Esophagus (tissue), 2 donors: ENCODE data around the gene NAP1L4. TPM values are rescaled to one million over a fixed set of nuclear protein-coding genes. Genes with fewer than 3 reads are reported as not detected.

Experiments used
- H3K27ac ChIP-seq, 2 donors: one replicate each; pipeline ENCODE4 v1.5.1; 2013; ENCODE audit warnings: low read depth in 2 of 2, mild to moderate bottlenecking in 2 of 2, inconsistent platforms in 1 of 2, low read length in 1 of 2, moderate library complexity in 1 of 2
- H3K27me3 ChIP-seq, 2 donors: one replicate each; pipeline ENCODE4 v1.6.1; 2013; ENCODE audit warnings: low read length in 2 of 2, control low read depth in 1 of 2, mild to moderate bottlenecking in 1 of 2; ENCODE audit not compliant: insufficient read depth in 2 of 2, control insufficient read depth in 1 of 2
- H3K36me3 ChIP-seq, 2 donors: one replicate each; pipeline ENCODE4 v1.6.1; 2013; ENCODE audit warnings: low read length in 1 of 2; ENCODE audit not compliant: control insufficient read depth in 2 of 2, insufficient read depth in 2 of 2
- H3K4me1 ChIP-seq, 2 donors: one replicate each; pipeline ENCODE4 v1.6.1; 2013; ENCODE audit warnings: low read length in 1 of 2; ENCODE audit not compliant: control insufficient read depth in 2 of 2, insufficient read depth in 2 of 2
- H3K4me3 ChIP-seq, 2 donors: one replicate each; pipeline ENCODE4 v1.5.1; 2013; ENCODE audit warnings: low read length in 2 of 2, mild to moderate bottlenecking in 2 of 2, low read depth in 1 of 2, moderate library complexity in 1 of 2
- H3K9me3 ChIP-seq, 2 donors: one replicate each; pipeline ENCODE4 v1.6.1; 2013; ENCODE audit warnings: mild to moderate bottlenecking in 2 of 2, low read depth in 1 of 2, low read length in 1 of 2, moderate library complexity in 1 of 2; ENCODE audit not compliant: control insufficient read depth in 2 of 2, insufficient read depth in 1 of 2
- WGBS, 2 donors: extraction: QIAGEN DNeasy Blood & Tissue Kit; methylation state at CpG; one replicate each; pipeline ENCODE4 v1.1.7; 2013; 5-methylcytosine and 5-hydroxymethylcytosine counted together
- polyA plus RNA-seq, 2 donors: library from polyadenylated mRNA; stranded (reverse); fragments of 200-250 nt; gene quantifications; one replicate each; pipeline ENCODE4 v1.2.3, GENCODE V29; 2013
- donor health status: healthy with polysubstance abuse.
- donor health status: Bipolar disorder and iron deficiency.

NAP1L4 gene
- polyA plus RNA-seq, 2 donors = 66.0 to 68.6 TPM

DNA sequence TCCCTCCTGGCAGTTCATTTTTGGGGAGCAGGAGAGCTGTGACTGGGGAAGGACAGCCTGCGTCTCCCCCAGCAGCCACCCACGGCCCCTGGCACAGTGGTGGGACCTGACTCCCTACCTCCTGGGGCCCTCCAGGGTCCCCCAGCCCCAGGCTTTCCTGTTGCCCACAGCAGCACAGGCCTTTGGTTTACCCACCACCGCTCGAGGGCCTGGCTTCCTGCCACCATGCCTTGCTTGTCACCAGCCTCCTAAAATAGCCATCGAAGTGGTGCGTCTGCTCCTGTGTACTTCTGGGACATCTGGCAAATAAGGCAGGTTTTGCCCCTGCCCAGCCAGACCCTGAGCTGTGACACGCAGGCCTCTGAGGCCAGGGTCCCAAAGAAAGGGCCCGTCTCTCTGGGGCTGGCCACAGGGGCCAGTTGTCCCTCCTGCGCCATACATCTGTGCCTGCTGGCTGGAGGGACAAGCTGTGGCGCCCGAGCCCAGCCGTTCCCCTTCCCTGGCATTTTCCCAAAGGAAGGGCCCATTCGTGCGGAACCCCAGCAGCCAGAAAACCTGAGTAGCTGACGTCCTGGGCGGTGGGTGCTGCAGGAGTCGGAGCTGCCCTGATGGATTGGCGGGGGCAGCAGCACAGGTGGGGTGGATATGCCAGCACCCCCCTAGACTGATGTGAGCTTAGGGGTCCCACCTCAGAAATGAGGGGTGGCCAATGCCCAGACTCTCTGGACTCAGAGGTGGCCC lies 77.5 kb downstream of the NAP1L4 start:
- peaks cover 0 to 3% of the 10 kb centered on the region in 2 donors for H3K36me3 ChIP-seq
- peaks cover 3 to 26% of the 10 kb centered on the region in 2 donors for H3K4me1 ChIP-seq
- no peak overlapping the region for H3K4me3 ChIP-seq
- no peaks in the 10 kb centered on the region for H3K9me3 ChIP-seq
- H3K27me3 ChIP-seq = no peaks in the 10 kb centered on the region
- WGBS, 2 donors = 77% methylated on average over 18 of the region's 18 CpGs
- H3K27ac ChIP-seq = no peak overlapping the region

GRCh38 chr11:2913776-2914175 lies 78.4 kb downstream of the NAP1L4 start:
- Histone ChIP-seq H3K36me3 (peaks cover 0 to 3% of the 10 kb centered on the region in 2 donors), H3K27me3 (no peaks in the 10 kb centered on the region), H3K9me3 (no peaks in the 10 kb centered on the region), H3K27ac (peak overlapping the region; percentile 2 to 96), H3K4me3 (no peak overlapping the region), H3K4me1 (peaks cover 3 to 26% of the 10 kb centered on the region in 2 donors)
- 53 to 54% methylated on average over 9 of the region's 9 CpGs for WGBS, 2 donors

DNA sequence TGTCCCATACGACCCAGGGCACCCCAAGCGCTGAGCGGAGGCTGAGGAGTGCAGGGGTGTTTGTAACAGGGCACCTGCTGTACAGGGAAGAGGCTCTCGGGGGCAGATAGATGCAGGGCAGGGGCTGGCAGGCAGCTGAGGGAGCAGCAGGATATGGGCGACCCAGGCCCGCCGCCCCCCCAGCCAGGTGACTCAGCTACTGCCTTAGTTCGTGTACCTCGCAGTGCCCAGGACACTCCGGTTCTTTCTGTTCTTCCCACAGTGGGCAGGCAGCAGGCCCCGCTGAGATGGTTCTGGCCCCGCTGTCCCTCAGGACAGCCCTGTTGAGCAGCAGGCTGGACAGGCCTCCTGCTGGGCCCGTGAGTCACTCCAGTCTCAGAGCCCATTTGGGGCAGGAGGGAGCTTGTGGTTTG lies 79.1 kb downstream of the NAP1L4 start:
- no peaks in the 10 kb centered on the region for H3K27me3 ChIP-seq
- 58 to 62% methylated on average over 12 to 13 of the region's 13 CpGs for WGBS, 2 donors
- peaks cover 3 to 26% of the 10 kb centered on the region in 2 donors for H3K4me1 ChIP-seq
- H3K4me3 ChIP-seq = no peak overlapping the region
- peak overlapping the region; percentile 82 to 96 for H3K27ac ChIP-seq
- H3K9me3 ChIP-seq = no peaks in the 10 kb centered on the region
- no peaks in the 10 kb centered on the region for H3K36me3 ChIP-seq

- H3K9me3 ChIP-seq = no peaks in the 10 kb centered on the region
- H3K27me3 ChIP-seq = no peaks in the 10 kb centered on the region
- H3K4me1 ChIP-seq = peaks cover 3 to 26% of the 10 kb centered on the region in 2 donors
- H3K27ac ChIP-seq = peak overlapping the region; percentile 96 to 97
- no peaks in the 10 kb centered on the region for H3K36me3 ChIP-seq
- H3K4me3 ChIP-seq = no peak overlapping the region
- WGBS, 2 donors = 29 to 43% methylated on average over 4 to 5 of the region's 5 CpGs
These were observed 79.6 kb downstream of the NAP1L4 start for GRCh38 chr11:2912498-2912897.

DNA sequence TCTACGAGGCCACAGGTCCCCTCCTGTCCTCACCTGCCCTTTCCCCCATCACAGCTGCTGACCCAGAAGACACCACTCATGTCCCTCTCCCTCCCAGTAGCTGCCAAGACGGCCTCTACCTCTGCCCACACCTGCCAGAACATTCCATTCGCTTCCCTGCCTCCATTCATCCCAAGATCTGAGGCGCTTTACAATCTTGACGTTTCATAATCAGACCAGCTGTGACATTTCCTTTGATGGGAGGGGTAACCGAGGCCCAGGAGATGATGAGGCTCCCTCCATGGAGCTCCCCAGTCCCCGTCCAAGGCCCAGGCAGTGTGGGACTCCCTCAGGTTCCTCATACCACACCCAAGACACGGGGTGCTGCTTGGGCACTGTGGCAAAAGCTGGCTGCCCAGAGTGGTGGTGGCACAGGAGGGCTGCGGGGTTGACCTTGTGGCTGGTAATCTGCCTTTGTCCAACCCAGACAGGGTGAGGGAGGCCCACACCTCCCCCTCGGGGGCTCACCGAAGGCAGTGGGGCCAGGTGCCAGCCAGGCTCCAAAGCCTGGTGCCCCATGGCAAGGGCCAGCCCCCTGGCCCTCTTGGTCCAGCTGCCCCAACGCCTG lies 80.2 kb downstream of the NAP1L4 start:
- H3K9me3 ChIP-seq = no peaks in the 10 kb centered on the region
- H3K36me3 ChIP-seq = no peaks in the 10 kb centered on the region
- WGBS, 2 donors = 41 to 54% methylated on average over 12 of the region's 12 CpGs
- H3K27me3 ChIP-seq = no peaks in the 10 kb centered on the region
- peak overlapping the region; percentile 96 to 97 for H3K27ac ChIP-seq
- H3K4me3 ChIP-seq = no peak overlapping the region
- peaks cover 3 to 26% of the 10 kb centered on the region in 2 donors for H3K4me1 ChIP-seq

DNA sequence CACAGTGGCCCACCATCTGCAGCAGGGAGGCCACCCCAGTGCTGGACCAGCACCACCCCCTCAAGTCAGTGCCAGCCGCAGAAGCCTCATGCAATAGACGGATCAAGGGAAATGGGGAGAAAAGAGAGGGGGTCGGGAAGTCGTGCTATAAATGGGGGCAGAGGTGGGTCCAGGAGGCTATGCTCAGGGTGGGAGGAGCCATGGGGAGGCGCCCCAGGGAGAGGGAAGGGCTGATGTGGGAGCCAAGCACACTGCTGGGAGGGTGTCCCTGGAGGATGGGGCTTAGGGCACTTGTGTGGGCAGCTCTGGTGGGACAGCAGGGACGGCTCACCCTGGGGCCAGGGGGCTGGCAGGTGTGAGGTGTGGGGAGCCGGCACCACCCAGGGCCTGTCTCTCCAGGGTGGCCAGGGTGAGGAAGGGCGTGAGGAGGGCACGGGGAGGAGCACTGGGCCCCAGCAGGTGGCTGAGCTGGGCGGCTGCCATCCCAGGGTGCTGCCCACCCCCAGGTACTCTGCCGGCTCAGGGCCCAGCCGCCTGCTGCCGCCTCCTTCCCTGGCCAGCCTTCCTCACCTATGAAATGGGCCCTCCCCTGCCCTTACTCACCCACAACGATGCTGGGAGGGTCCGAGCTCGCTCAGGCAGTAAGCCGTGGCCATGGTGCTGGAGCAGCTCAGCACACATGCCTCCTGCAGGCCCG lies 80.9 kb downstream of the NAP1L4 start:
- Histone ChIP-seq H3K27ac (peak overlapping the region; percentile 96 to 97), H3K4me1 (peaks cover 3 to 26% of the 10 kb centered on the region in 2 donors)
- WGBS, 2 donors = 62 to 79% methylated on average over 18 of the region's 18 CpGs

GRCh38 chr11:2910401-2910955 lies 81.7 kb downstream of the NAP1L4 start:
- Histone ChIP-seq H3K27ac (no peak overlapping the region), H3K27me3 (no peaks in the 10 kb centered on the region), H3K4me1 (peaks cover 3 to 28% of the 10 kb centered on the region in 2 donors), H3K36me3 (no peaks in the 10 kb centered on the region), H3K4me3 (no peak overlapping the region), H3K9me3 (no peaks in the 10 kb centered on the region)
- 89 to 91% methylated on average over 13 of the region's 13 CpGs for WGBS, 2 donors

More for the DNA sequence above, 80.9 kb downstream of the NAP1L4 start:
- no peaks in the 10 kb centered on the region for H3K36me3 ChIP-seq
- no peaks in the 10 kb centered on the region for H3K27me3 ChIP-seq
- no peak overlapping the region for H3K4me3 ChIP-seq
- no peaks in the 10 kb centered on the region for H3K9me3 ChIP-seq

DNA sequence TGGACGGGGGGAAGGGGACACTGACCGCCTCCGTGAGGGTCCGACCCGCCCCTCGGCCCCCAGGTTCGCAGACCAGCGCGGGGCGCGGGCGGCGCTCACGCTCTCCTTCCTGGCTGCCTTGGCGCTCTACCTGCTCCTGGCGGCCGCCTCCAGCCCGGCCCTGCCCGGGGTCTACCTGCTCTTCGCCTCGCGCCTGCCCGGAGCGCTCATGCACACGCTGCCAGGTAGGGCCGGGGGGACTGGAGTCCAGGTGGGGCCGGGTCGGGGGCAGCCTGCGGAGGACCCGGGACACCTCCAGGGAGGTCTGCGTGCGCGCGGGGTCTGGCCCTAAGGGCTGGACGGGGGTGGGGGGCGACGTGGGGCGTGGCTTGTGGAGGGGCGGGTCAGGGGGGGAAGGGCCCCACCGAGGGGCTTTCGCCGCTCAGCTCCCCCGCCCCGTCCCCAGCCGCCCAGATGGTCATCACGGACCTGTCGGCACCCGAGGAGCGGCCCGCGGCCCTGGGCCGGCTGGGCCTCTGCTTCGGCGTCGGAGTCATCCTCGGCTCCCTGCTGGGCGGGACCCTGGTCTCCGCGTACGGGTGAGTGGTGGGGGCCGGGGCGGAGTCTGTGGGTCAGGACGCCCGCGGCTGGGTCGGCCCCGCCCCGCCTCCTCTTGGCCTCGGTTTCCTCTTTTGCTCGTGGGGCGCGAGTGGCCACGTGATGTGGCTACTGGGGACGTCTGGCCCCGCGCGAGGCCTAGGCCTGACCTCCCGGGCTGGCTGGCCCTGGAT lies 82.8 kb downstream of the NAP1L4 start:
- Histone ChIP-seq H3K36me3 (no peaks in the 10 kb centered on the region), H3K4me1 (peaks cover 7 to 34% of the 10 kb centered on the region in 2 donors), H3K27ac (no peak overlapping the region), H3K4me3 (no peak overlapping the region), H3K27me3 (no peaks in the 10 kb centered on the region), H3K9me3 (no peaks in the 10 kb centered on the region)
- 51 to 58% methylated on average over 67 to 78 of the region's 78 CpGs for WGBS, 2 donors

GRCh38 chr11:2908130-2908529 lies 84.0 kb downstream of the NAP1L4 start:
- 85 to 90% methylated on average over 14 of the region's 14 CpGs for WGBS, 2 donors
- no peaks in the 10 kb centered on the region for H3K27me3 ChIP-seq
- no peak overlapping the region for H3K27ac ChIP-seq
- H3K9me3 ChIP-seq = no peaks in the 10 kb centered on the region
- peaks cover 8 to 35% of the 10 kb centered on the region in 2 donors for H3K4me1 ChIP-seq
- H3K4me3 ChIP-seq = no peak overlapping the region
- H3K36me3 ChIP-seq = no peaks in the 10 kb centered on the region
